ENCODE measurements around the gene CDR2L. TPM values are rescaled to one million over a fixed set of nuclear protein-coding genes. Genes with fewer than 3 reads are reported as not detected.

The CDR2L gene
- total and polyA plus RNA-seq, 4 donors, result 0.70 to 1.5 (median 0.94) TPM

DNA sequence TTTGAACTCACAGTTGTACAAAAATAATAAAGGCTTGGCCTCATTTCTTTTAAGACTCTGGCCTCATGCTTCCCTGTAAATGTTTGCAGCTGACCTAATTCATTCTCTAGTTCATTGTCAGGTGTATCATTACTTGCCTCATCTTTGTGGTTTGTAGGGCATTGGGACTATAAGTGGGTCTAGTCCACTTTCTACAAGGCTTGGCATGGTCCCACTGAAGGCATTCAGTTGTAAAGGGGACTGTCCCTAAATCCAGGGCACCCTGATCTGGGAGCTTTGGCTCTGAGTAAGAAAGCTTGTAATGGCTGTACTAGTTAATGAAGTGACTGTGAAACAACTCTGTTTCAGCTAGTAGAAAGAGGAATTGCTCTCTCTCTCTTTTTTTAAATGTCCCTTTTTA, 62.3 kb downstream of the CDR2L start:
- Histone ChIP-seq H3K9ac (ENCODE audit: low read depth in 1 of 2, low read length in 2 of 2) (no peak overlapping the region), H3K36me3 (ENCODE audit: control insufficient read depth in 4 of 4, insufficient read depth in 3 of 4, low read depth in 1 of 4, low read length in 3 of 4) (peaks cover 3 to 14% (median 7%) of the 10 kb centered on the region in 4 donors), H3K27ac (ENCODE audit: low read depth in 1 of 2, low read length in 2 of 2) (no peak overlapping the region), H3K4me3 (ENCODE audit: low read depth in 1 of 3, low read length in 3 of 3) (no peak overlapping the region), H3K9me3 (ENCODE audit: control insufficient read depth in 4 of 4, low read length in 3 of 4) (no peaks in the 10 kb centered on the region), H3K27me3 (ENCODE audit: control insufficient read depth in 4 of 4, insufficient read depth in 4 of 4, low read length in 3 of 4) (no peaks in the 10 kb centered on the region), H3K4me1 (ENCODE audit: control insufficient read depth in 4 of 4, insufficient read depth in 4 of 4, low read length in 3 of 4) (peaks cover 5 to 18% (median 16%) of the 10 kb centered on the region in 4 donors)
- no peak for TF ChIP-seq HNF4A (conservative IDR thresholded peaks at IDR 0.05)
- no peak for TF ChIP-seq RAD21 (IDR thresholded peaks at IDR 0.05)
- TF ChIP-seq NR2F2 (IDR thresholded peaks at IDR 0.05), result no peak
- no peak for TF ChIP-seq ATF3 (IDR thresholded peaks at IDR 0.05)
- TF ChIP-seq EGR1 (IDR thresholded peaks at IDR 0.05; ENCODE audit: low read depth in 2 of 2), result no peak
- TF ChIP-seq TAF1 (conservative IDR thresholded peaks at IDR 0.05), result no peak
- no peak for TF ChIP-seq FOXA2 (IDR thresholded peaks at IDR 0.05)
- TF ChIP-seq REST (IDR thresholded peaks at IDR 0.05), result no peak
- TF ChIP-seq RXRA (IDR thresholded peaks at IDR 0.05), result no peak
- TF ChIP-seq, protein P1, sequence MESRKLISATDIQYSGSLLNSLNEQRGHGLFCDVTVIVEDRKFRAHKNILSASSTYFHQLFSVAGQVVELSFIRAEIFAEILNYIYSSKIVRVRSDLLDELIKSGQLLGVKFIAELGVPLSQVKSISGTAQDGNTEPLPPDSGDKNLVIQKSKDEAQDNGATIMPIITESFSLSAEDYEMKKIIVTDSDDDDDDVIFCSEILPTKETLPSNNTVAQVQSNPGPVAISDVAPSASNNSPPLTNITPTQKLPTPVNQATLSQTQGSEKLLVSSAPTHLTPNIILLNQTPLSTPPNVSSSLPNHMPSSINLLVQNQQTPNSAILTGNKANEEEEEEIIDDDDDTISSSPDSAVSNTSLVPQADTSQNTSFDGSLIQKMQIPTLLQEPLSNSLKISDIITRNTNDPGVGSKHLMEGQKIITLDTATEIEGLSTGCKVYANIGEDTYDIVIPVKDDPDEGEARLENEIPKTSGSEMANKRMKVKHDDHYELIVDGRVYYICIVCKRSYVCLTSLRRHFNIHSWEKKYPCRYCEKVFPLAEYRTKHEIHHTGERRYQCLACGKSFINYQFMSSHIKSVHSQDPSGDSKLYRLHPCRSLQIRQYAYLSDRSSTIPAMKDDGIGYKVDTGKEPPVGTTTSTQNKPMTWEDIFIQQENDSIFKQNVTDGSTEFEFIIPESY (IDR thresholded peaks at IDR 0.05), result no peak
- no peak for TF ChIP-seq HNF4G (IDR thresholded peaks at IDR 0.05)
- no peak for TF ChIP-seq MAX (IDR thresholded peaks at IDR 0.05)
- no peak for DNase-seq (ENCODE audit: low spot score)

GRCh38 chr17:75051941-75052340, 64.5 kb downstream of the CDR2L start:
- Histone ChIP-seq H3K9me3 (ENCODE audit: control insufficient read depth in 4 of 4, low read length in 3 of 4) (no peaks in the 10 kb centered on the region), H3K4me1 (ENCODE audit: control insufficient read depth in 4 of 4, insufficient read depth in 4 of 4, low read length in 3 of 4) (peaks cover 0 to 18% (median 14%) of the 10 kb centered on the region in 4 donors), H3K27ac (ENCODE audit: low read depth in 1 of 2, low read length in 2 of 2) (no peak overlapping the region), H3K4me3 (ENCODE audit: low read depth in 1 of 3, low read length in 3 of 3) (no peak overlapping the region), H3K27me3 (ENCODE audit: control insufficient read depth in 4 of 4, insufficient read depth in 4 of 4, low read length in 3 of 4) (no peaks in the 10 kb centered on the region), H3K9ac (ENCODE audit: low read depth in 1 of 2, low read length in 2 of 2) (no peak overlapping the region), H3K36me3 (ENCODE audit: control insufficient read depth in 4 of 4, insufficient read depth in 3 of 4, low read depth in 1 of 4, low read length in 3 of 4) (peaks cover 4 to 21% (median 10%) of the 10 kb centered on the region in 4 donors)
- TF ChIP-seq, protein P2, sequence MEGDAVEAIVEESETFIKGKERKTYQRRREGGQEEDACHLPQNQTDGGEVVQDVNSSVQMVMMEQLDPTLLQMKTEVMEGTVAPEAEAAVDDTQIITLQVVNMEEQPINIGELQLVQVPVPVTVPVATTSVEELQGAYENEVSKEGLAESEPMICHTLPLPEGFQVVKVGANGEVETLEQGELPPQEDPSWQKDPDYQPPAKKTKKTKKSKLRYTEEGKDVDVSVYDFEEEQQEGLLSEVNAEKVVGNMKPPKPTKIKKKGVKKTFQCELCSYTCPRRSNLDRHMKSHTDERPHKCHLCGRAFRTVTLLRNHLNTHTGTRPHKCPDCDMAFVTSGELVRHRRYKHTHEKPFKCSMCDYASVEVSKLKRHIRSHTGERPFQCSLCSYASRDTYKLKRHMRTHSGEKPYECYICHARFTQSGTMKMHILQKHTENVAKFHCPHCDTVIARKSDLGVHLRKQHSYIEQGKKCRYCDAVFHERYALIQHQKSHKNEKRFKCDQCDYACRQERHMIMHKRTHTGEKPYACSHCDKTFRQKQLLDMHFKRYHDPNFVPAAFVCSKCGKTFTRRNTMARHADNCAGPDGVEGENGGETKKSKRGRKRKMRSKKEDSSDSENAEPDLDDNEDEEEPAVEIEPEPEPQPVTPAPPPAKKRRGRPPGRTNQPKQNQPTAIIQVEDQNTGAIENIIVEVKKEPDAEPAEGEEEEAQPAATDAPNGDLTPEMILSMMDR (IDR thresholded peaks at IDR 0.05; ENCODE audit: low read depth, low read length, missing input control), result no peak
- TF ChIP-seq REST (IDR thresholded peaks at IDR 0.05), result no peak
- no peak for TF ChIP-seq EGR1 (IDR thresholded peaks at IDR 0.05; ENCODE audit: low read depth in 2 of 2)
- TF ChIP-seq, protein P1 (IDR thresholded peaks at IDR 0.05), result no peak
- TF ChIP-seq MAX (IDR thresholded peaks at IDR 0.05), result no peak
- TF ChIP-seq RXRA (IDR thresholded peaks at IDR 0.05), result no peak
- TF ChIP-seq HNF4A (conservative IDR thresholded peaks at IDR 0.05), result no peak
- TF ChIP-seq NR2F2 (IDR thresholded peaks at IDR 0.05), result no peak
- TF ChIP-seq TAF1 (conservative IDR thresholded peaks at IDR 0.05), result no peak
- 91% methylated on average over 2 of the region's 2 CpGs for WGBS
- DNase-seq (ENCODE audit: low spot score), result no peak
